Mucosa of rectum (tissue), 2 donors: ENCODE data around the gene SLC4A1AP.
"Not testable (repeated sequence)": the region's sequence is repeated elsewhere in the genome, so short reads cannot be mapped to it uniquely, and the experiment has no call there.

Source experiments
- H3K27ac ChIP-seq, 2 donors: one replicate each; pipeline ENCODE4 v1.7.0; 2013; ENCODE audit warnings: inconsistent platforms in 2 of 2, low read depth in 2 of 2, low read length in 2 of 2
- H3K27me3 ChIP-seq, 2 donors: one replicate each; pipeline ENCODE4 v1.7.0; 2013; ENCODE audit warnings: low read length in 2 of 2; ENCODE audit not compliant: control insufficient read depth in 2 of 2, insufficient read depth in 2 of 2
- H3K36me3 ChIP-seq, 2 donors: one replicate each; pipeline ENCODE4 v1.7.0; 2013; ENCODE audit warnings: low read length in 2 of 2; ENCODE audit not compliant: control insufficient read depth in 2 of 2, insufficient read depth in 2 of 2
- H3K4me1 ChIP-seq, 2 donors: one replicate each; pipeline ENCODE4 v1.7.0; 2013; ENCODE audit warnings: low read length in 2 of 2, mild to moderate bottlenecking in 1 of 2; ENCODE audit not compliant: control insufficient read depth in 2 of 2, insufficient read depth in 2 of 2
- H3K4me3 ChIP-seq, 2 donors: one replicate each; pipeline ENCODE4 v1.7.0; 2013; ENCODE audit warnings: low read length in 2 of 2
- H3K9ac ChIP-seq, 2 donors: one replicate each; pipeline ENCODE4 v1.7.0; 2013; ENCODE audit warnings: low read length in 2 of 2, low read depth in 1 of 2, mild to moderate bottlenecking in 1 of 2
- H3K9me3 ChIP-seq, 2 donors: one replicate each; pipeline ENCODE4 v1.7.0; 2013; ENCODE audit warnings: low read length in 2 of 2; ENCODE audit not compliant: control insufficient read depth in 2 of 2
- donor health status: healthy.
- donor health status: Normal muscosa, but diverticular disease.

Gene SLC4A1AP

GRCh38 chr2:27663285-27664153, at the start of gene SLC4A1AP, which contains the start of gene SUPT7L:
Gene SLC4A1AP, plus strand, starts transcription at chr2:27663889. Its CDS starts 26 bp downstream, at chr2:27663915.
Gene SUPT7L, minus strand, starts transcription at chr2:27663614. Its CDS starts 1,422 bp downstream, at chr2:27662192.
- H3K36me3 ChIP-seq = peaks cover 28 to 38% of the 10 kb centered on the region in 2 donors
- no peaks in the 10 kb centered on the region for H3K9me3 ChIP-seq
- peak within 1 kb of the TSS; percentile 87 to 100 for H3K4me3 ChIP-seq
- peak within 1 kb of the TSS; percentile 81 to 93 for H3K27ac ChIP-seq
- no peaks in the 10 kb centered on the region for H3K27me3 ChIP-seq
- peak within 1 kb of the TSS; percentile 78 to 96 for H3K9ac ChIP-seq
- peaks cover 15 to 19% of the 10 kb centered on the region in 2 donors for H3K4me1 ChIP-seq

GRCh38 chr2:27613985-27614384, 49.7 kb upstream of the SLC4A1AP start:
- peaks cover 23 to 36% of the 10 kb centered on the region in 2 donors for H3K36me3 ChIP-seq
- no peak overlapping the region for H3K27ac ChIP-seq
- no peaks in the 10 kb centered on the region for H3K9me3 ChIP-seq
- H3K27me3 ChIP-seq = no peaks in the 10 kb centered on the region
- H3K4me3 ChIP-seq = no peak overlapping the region
- H3K9ac ChIP-seq = no peak overlapping the region
- no peaks in the 10 kb centered on the region for H3K4me1 ChIP-seq

- H3K27ac ChIP-seq = no peak overlapping the region
- no peaks in the 10 kb centered on the region for H3K4me1 ChIP-seq
- H3K36me3 ChIP-seq = peaks cover 23 to 34% of the 10 kb centered on the region in 2 donors
- no peaks in the 10 kb centered on the region for H3K9me3 ChIP-seq
- no peak overlapping the region for H3K4me3 ChIP-seq
- H3K9ac ChIP-seq = no peak overlapping the region
- no peaks in the 10 kb centered on the region for H3K27me3 ChIP-seq
Measured at GRCh38 chr2:27615316-27615715, 48.4 kb upstream of the SLC4A1AP start.

GRCh38 chr2:27621524-27621923, 42.2 kb upstream of the SLC4A1AP start:
- H3K27ac ChIP-seq = no peak overlapping the region
- no peaks in the 10 kb centered on the region for H3K4me1 ChIP-seq
- no peaks in the 10 kb centered on the region for H3K27me3 ChIP-seq
- H3K9me3 ChIP-seq = no peaks in the 10 kb centered on the region
- no peak overlapping the region for H3K9ac ChIP-seq
- H3K36me3 ChIP-seq = peaks cover 40 to 48% of the 10 kb centered on the region in 2 donors
- no peak overlapping the region for H3K4me3 ChIP-seq

- Histone ChIP-seq H3K27me3 (no peaks in the 10 kb centered on the region), H3K4me1 (peaks cover 1 to 2% of the 10 kb centered on the region in 2 donors), H3K9ac (no peak overlapping the region), H3K4me3 (no peak overlapping the region), H3K36me3 (peaks cover 34% of the 10 kb centered on the region in 2 donors), H3K27ac (no peak overlapping the region), H3K9me3 (no peaks in the 10 kb centered on the region)
Measured at GRCh38 chr2:27622921-27623384, 40.7 kb upstream of the SLC4A1AP start.

- peaks cover 26 to 29% of the 10 kb centered on the region in 2 donors for H3K36me3 ChIP-seq
- H3K9me3 ChIP-seq = no peaks in the 10 kb centered on the region
- no peak overlapping the region for H3K4me3 ChIP-seq
- peaks cover 9 to 12% of the 10 kb centered on the region in 2 donors for H3K4me1 ChIP-seq
- no peak overlapping the region for H3K9ac ChIP-seq
- H3K27ac ChIP-seq = no peak overlapping the region
- H3K27me3 ChIP-seq = no peaks in the 10 kb centered on the region
Measured at GRCh38 chr2:27624943-27625342, 38.7 kb upstream of the SLC4A1AP start.

GRCh38 chr2:27626323-27626722, 37.4 kb upstream of the SLC4A1AP start:
- H3K4me1 ChIP-seq = peaks cover 9 to 12% of the 10 kb centered on the region in 2 donors
- H3K9ac ChIP-seq, H3K27me3 ChIP-seq, H3K4me3 ChIP-seq, H3K9me3 ChIP-seq: not testable (repeated sequence)
- H3K36me3 ChIP-seq = peaks cover 27 to 29% of the 10 kb centered on the region in 2 donors
- peak overlapping the region in 1 of 2 donors; percentile 21 for H3K27ac ChIP-seq

GRCh38 chr2:27626921-27627320, 36.8 kb upstream of the SLC4A1AP start:
- H3K9ac ChIP-seq, H3K4me3 ChIP-seq, H3K9me3 ChIP-seq, H3K27me3 ChIP-seq: not testable (repeated sequence)
- Histone ChIP-seq H3K4me1 (peaks cover 9 to 12% of the 10 kb centered on the region in 2 donors), H3K36me3 (peaks cover 27 to 31% of the 10 kb centered on the region in 2 donors), H3K27ac (peak overlapping the region in 1 of 2 donors; percentile 21)

- Histone ChIP-seq H3K4me3 (peak overlapping the region; percentile 93 to 95), H3K27me3 (no peaks in the 10 kb centered on the region), H3K4me1 (peaks cover 9 to 12% of the 10 kb centered on the region in 2 donors), H3K9ac (peak overlapping the region; percentile 80 to 85), H3K36me3 (peaks cover 23 to 26% of the 10 kb centered on the region in 2 donors), H3K9me3 (no peaks in the 10 kb centered on the region), H3K27ac (peak overlapping the region; percentile 46 to 70)
Measured at GRCh38 chr2:27627963-27628766, 35.5 kb upstream of the SLC4A1AP start.
